Middle frontal gyrus (tissue), 1 donor: ENCODE data around the gene SNW1.
"Not testable (repeated sequence)": the region's sequence is repeated elsewhere in the genome, so short reads cannot be mapped to it uniquely, and the experiment has no call there.

Experiments used
- DNase-seq: peaks from one replicate; pipeline ENCODE4 v3.0.0-alpha.2; 2015; ENCODE audit warnings: low spot score; ENCODE audit errors: extremely low spot score

SNW1 gene

DNA sequence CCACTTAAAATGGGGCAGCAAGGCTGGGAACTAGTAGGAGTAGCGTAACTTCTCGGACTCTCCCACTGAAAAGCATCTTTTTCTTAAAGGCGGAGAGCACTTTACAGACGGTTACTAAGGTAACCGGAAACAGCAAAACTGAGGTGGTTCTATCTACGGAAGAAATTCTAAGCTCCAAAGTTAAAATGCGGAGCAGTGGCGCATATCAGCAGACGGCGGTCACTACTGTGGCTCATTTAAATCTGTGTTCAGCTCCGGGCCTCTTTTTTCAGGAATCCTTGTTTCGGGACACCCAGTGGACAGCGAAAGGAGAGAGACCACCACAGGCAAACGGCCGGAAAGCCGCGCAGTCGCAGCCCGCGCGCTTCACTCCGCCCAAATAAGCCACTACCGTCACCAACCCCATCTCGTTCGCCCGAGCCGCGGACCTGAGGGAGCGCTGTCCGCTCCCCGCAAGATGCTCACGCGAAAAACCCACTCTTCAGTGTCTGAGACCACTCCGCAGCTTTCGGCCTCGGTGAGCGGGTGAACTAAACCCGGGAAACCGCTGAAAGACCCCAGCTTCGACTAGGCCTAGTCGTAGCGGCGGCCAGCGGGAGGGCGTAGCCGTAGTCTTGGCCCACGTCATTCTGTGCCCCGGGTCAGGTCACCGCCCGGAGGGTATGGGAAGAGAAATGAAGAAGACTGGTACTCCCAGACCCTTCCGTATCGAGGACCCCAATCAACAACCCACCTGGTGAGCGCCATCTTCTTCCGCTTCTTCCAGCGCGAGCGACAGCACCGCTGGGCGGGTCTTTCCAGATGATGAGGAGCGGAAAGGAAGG lies at the start of gene SNW1:
TSS of gene SNW1 (minus strand) at position 776 of the 824 bp plus-strand sequence. CDS start at position 747, 29 bp downstream.
- peak; percentile 6 for DNase-seq

DNA sequence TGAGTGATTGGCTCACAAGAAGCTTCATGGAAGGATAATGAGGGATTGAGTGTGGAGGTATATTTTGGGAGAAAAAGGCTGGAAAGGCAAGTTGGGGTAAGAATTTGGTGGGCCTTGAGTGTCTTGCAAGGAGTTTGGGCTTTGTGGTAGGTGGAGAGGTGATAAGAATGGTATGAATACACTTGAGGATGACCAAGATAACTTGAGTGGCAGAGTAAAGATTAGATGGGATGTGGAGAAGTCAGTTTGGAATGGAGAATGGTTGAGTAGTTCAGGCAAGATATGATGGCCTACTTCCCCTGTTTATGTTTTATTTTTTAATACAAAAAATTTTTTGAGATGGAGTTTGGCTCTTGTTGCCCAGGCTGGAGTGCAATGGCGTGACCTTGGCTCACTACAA lies 48.1 kb upstream of the SNW1 start:
- no peak for DNase-seq

DNA sequence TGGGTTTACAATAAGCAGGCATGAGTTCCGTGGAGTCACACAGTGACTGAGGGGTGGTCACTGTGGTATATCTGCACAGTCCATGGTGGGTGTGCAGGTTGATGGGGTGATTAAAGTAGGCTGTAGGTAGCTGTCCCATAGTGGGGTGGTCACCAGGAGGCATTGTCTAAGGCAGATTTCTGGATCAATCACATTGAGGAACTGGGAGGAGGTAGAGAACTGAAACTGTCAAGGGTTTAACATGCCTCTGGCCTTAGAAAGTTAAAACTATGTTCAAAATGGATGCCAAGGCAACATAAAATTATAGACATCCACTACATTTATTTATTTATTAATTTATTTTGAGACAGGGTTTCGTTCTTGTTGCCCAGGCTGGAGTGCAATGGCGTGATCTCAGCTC lies 47.3 kb upstream of the SNW1 start:
- no peak for DNase-seq

DNA sequence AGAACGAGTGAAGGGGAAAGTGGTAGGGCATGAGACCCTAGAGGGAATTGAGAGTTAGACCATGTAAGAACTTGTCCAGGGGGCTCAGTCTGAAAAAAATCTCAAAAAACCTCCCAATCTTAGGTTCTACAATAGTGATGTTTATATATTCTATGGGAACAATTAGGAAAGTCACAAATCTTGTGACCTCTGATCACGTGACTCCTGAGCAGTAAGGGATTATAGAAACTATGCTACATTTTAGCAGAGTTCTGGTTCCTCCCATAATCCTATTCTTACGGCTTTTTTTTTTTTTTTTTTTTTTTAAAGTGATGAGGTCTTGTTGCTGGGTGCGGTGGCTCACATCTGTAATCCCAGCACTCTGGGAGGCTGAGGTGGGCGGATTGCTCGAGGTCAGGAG lies 44.8 kb upstream of the SNW1 start:
- no peak for DNase-seq

DNA sequence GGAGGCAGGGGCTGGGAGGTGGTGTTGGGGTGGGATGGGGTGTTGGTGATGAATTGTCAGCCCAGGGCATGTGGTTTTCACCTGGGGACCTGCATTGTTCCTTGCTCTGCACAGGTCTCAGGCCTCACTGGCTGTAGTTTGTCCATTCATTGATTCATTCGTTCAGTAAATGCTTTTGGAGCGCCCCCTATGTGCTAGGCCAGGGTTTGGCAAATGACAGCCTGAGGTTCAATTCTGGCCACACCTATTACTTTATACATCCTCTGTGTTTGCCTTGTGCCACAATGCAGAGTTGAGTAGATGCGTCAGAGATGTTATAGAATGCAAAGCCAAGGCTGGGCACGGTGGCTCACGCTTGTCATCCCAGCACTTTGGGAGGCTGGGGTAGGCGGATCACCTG lies 43.6 kb upstream of the SNW1 start:
- DNase-seq: no peak

DNA sequence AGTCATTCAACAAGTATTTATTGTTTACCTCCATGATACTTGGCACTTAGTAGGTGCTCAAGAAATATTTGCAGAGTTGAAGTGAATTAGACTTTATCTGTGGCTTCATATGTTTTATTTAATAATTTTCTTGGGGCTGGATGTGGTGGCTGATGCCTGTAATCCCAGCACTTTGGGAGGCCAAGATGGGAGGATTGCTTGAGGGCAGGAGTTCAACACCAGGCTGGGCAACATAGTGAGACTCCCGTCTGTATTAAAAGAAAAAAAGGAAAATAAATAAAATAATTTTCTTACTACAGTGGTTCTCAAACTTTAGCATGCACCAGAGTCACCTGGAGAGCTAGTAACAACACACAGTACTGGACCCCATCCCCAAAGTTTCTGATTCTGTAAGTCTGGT lies 39.9 kb upstream of the SNW1 start:
- no peak for DNase-seq

DNA sequence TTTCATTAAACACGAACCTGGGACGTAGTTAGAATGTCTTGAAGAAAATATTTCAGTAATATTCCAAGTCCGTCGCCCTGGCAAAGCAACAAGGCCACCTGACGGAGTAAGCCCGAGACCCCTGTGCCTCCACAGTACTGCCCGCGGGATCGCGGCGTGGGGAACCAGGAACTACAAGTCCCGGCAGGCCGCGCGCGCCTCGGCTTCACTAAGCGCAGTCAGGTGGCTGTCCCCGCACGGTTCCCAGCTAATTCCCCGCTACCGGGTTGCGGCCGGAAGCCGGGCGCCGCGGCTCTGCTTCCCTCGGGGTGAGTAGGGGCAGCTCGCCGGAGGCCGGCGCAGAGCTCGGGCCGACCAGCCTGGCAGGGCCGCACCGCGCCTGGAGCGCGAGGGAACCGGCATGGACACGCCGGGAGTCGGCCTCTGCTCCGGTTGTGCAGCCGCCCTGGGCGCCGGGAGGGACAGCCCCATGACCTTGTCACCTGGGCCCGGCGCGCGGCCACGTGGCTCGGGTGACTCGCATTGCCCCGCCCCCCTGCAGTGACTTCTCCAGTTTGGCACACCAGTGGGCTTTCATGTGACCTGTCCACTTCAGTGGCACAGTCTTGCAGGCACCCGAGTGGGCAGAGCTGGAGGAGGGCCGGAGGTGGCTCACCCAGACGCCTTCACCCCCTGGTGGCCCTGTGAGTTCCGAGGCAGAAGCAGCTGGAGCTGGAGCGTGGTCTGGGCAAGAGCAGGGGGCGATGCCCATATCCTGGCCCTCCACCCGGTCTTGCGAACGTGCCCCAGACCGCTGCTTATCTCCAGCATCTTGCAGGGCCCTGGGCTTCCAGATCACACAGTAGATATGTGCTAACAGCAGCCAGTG lies 39.1 kb upstream of the SNW1 start, which contains the start of gene ADCK1:
TSS of gene ADCK1 (plus strand) at position 247 of the 868 bp plus-strand sequence. CDS start 18,870 bp downstream, outside the sequence.
- DNase-seq: peak; percentile 80

DNA sequence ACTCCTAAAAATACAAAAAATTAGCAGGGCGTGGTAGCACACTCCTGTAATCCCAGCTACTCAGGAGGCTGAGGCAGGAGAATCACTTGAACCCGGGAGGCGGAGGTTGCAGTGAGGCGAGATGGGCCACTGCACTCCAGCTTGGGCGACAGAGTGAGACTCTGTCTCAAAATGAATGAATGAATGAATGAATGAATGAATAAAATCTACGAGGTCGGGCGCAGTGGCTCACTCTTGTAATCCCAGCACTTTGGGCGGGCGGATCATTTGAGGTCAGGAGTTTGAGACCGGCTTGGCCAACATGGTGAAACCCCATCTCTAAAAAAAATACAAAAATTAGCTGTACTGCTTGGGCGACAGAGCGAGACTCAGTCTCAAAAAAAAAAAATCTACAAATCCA lies 38.5 kb upstream of the SNW1 start:
- not testable (repeated sequence) for DNase-seq

DNA sequence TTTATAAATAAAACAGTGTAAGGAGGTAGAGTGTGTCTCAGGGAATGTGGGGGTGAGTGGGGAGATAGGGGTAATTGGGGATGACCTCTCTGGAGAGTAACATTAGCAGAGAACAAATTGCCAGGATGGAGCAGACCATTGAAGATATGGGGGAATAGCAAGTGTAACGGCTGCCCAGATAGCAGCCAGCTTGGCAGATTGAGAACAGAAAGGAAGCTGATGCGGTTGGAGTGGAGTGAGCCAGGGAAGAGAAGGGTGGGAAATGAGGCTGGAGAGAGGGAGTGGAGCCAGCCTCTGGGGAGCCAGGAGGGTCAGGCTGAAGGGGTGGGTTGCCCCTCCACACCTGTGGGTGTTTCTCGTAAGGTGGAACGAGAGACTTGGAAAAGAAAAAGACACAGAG lies 33.4 kb upstream of the SNW1 start:
- DNase-seq: no peak

DNA sequence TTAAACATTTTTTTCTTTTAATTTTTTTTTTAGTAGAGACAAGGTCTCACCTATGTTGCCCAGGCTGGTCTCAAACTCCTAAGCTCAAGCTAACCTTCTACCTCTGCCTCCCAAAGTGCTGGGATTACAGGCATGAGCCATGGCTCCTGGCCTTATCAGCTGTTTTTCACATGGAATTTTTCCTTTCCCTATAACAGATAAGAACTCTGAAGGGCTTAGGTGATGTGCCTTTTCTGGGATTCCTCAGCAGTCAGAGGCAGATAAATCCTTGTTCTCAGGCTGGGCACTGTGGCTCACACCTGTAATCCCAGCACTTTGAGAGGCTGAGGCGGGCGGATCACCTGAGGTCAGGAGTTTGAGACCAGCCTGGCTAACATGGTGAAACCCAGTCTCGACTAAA lies 32.3 kb upstream of the SNW1 start:
- DNase-seq: not testable (repeated sequence)

DNA sequence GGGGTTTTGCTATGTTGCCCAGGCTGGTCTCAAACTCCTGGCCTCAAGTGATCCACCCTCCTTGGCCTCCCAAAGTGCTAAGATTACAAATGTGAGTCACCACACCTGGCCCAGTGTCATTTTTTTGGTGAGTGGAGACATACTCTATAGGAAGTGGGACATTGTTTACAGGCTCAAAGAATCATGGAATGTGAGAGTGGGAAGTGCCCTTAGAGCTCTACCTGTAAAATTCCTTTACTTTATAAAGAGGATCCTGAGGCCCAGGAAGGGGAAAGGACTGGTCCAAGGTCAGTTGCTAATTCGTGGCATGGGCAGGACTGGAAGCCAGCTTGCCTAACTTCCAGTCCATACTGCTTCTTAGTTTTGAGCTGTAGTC lies 30.3 kb upstream of the SNW1 start:
- DNase-seq: no peak

DNA sequence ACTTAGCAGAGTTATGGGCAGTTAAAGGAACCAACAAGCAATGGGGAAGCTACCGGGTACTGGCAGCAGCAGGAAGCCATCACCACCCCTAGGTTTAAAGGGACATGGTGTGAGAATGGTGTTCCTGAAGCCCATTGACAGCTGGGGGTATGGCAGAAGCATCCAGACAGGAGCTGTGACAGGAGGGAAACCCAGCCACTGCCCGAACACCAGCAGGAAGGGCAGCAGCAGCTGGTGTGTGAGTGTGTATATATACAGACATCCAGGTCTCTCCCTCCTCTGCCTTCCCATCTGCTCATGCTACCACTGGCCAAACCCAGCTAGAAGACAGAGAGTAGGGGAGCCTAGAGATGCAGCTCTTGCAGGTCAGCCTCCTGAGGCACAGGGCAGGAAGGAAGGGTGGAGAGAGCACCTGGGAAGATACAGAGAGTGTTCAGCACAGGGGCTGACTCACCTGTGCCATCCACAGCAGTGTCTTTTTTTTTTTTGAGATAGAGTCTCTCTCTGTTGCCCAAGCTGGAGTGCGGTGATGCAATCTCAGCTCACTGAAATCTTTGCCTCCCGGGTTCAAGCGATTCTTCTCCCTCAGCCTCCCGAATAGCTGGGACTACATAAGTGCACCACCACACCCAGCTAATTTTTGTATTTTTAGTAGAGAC lies 29.7 kb upstream of the SNW1 start:
- no peak for DNase-seq

DNA sequence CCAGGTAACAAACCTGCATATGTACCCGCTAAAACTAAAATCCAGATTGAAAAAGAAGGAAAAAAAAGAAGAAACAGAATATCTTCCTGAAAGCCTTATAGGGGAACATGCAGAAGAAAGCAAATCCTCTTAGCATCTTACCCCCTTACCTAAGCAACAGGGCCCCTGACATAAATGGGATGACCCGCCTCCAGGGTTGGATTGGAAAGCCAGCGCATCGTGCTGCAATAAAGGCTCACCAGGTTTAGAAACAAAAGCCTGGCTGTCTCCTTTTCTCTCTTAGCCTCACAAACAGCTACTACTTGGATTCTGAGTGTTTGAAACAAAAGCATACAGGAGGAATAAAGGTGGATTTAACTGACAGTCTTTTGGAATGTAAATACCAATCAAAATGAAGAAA lies 25.2 kb upstream of the SNW1 start:
- no peak for DNase-seq

DNA sequence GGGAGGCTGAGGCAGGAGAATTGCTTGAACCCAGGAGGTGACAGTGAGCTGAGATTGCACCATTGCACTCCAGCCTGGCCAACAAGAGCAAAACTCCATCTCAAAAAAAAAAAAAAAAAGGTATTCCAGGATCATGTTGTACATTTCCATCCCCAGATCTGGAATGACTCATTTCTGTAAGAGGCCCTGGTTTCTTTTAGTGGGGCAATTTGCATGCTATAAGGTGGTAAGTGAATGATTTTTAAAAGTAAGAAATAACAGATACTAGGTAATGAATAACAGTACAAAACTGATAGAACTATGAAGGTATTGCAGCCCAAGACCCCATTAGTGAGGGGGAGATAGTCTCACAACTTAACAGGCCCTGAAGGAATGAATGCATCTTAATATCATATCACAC lies 21.2 kb upstream of the SNW1 start:
- DNase-seq: no peak

DNA sequence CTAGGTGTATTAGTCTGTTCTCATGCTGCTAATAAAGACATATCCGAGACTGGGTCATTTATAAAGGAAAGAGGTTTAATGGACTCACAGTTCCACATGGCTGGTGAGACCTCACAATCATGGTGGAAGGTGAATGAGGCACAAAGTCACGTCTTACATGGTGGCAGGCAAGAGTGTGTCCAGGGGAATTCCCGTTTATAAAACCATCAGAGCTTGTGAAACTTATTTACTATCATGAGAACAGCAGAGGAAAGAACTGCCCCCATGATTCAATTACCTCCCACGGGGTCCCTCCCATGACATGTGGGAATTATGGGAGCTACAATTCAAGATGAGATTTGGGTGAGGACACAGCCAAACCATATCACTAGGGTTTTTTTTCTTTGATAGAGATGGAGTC lies 13.0 kb upstream of the SNW1 start:
- not testable (repeated sequence) for DNase-seq

DNA sequence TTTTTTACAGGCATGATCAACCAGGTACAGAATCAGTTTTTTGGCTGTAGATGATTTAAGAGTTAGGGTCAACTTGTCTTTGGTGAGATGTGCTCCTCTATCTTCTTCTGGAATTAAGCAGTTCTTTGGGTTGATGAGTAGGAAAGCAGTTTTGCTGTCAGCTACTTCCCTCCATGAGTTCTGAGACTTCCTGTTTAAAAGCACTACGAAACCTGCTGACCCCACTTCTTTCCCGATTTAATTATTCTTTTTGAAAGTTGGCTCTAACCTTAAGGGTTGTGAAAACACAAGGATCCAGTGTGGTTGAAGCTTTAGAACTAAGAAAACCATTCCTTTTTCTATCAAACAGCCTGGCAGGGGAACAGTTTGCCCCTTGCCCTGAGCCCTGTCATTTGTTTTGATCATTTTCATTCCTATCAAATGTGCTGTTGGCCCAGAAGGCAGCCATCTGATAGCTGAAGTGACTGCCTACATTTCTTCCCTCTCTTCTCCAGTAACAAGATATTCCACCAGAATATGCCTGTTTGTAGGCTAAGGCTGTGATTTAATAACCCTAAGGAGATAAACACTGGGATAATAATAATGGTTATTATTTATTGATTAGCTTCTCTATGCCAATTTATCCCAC lies 7.6 kb upstream of the SNW1 start:
- not testable (repeated sequence) for DNase-seq

DNA sequence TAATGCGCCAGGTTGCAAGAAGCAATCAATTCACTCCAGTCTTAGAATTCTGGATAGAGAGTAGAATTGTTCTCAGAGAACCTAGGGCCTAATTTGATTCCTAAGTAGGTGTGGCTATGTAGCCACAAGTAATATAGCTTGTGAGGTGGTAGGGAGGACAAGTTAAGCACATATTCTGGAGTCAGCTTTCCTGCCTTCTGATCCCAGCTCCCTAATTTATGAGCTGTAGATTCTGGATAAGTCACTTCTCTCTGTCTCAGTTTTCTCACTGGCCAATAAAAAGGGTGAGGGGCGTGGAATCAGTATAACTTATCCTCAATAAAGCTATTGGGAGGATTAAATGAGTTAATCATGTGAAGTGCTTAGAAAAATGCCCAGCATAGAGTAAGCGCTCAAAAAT lies 3.0 kb upstream of the SNW1 start:
- DNase-seq: no peak

DNA sequence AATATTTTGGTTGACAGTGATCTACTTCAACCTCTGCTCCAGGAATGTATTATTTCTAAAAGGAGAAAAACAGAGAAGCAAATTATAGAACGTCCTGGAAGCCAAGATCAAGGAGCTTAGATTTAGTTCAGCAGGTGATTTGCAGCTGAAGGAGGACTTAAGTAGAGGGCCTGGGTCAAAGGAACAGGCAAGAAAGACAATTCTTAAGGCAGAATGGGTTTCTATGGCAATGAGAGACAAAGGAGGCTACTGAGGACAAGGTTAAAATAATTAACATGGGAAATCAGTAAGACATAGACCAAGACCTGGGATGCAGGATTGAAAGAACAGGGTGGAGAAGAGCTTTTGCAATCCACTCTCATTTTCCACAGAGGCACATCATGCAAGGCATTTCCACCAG lies 2.4 kb upstream of the SNW1 start:
- DNase-seq: no peak

DNA sequence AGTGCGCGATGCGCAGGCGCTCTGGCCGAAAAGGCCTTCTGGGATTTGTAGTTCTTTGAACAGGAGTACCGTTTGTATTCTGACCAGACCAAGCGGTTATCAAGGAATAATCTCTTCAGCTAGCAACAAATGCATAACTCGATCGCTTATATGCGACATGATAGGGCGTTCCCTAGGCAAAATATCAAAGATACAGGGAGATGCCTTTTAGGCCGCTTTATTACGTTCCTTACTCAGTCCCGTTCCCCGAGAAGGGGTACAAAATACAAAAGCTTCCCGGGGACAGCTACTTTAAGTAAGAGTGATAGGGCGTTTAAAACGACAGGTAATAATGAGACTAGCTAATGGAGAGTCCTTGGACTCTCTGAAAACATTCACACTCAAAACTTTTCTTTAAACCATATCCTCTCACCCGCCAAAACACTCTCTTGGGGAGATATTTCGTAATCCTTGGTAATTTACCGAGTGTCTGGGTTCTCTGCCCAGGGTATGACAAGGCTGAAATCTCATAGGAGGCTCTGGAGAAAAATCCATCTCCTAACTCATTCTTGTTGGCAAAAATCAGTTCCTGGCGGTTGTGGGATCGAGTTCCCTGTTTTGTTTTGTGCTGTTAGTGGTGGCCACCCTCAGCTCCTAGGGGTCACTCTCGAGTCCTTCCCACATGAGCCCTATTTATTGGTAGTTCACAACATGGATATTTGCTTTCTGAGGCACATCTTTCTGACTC lies 412 bp upstream of the SNW1 start:
- DNase-seq: peak; percentile 95

DNA sequence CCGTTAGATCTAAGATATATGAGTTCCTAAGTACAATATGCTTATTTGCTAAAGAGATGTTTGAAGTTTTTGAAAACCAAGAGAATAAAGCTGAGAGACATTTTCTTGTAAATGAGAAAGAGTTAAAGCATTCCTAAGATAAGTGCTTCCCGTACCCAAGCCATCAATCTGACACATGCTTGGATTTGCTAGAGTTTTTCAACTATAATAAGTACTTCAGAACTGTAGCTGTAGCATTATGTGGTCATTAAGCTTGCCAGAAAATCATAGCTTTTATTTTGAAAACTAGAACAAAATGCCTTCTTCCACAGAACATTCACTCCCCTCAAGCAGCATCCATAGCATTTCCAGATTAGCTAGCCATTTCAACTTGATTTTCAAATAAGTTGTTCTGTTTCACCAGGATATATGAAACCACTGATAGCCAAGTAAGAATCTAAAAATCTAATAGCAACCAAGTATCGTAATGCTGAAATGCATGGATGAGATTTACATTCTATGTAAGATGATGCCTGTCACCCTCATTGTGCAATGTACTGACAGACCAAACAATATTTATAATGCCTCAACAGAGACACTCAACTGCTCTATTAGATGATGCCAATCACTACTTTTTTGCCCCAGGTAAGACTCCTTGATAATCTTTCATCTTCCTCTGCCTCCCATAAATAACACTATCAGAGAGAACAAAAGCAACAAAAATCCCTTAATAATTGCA lies 8.0 kb downstream of the SNW1 start:
- DNase-seq: no peak
